NCI-H460 (cell line): ENCODE measurements around the gene XYLT1. TPM values are rescaled to one million over a fixed set of nuclear protein-coding genes. Genes with fewer than 3 reads are reported as not detected.

Experiments
- DNase-seq: peaks from one replicate; pipeline ENCODE4 v3.0.0-alpha.2; 2016; ENCODE audit warnings: low read depth; ENCODE audit errors: extremely low read depth
- total RNA-seq: library from RNA; depleted of rRNA; stranded (reverse); fragments of >200 nt; shearing (Covaris generic); gene quantifications from 2 replicates; pipeline ENCODE4 v1.2.3, GENCODE V29; 2014

Gene XYLT1
- total RNA-seq, 1 experiment from 2014 or later, result 27.2 TPM

DNA sequence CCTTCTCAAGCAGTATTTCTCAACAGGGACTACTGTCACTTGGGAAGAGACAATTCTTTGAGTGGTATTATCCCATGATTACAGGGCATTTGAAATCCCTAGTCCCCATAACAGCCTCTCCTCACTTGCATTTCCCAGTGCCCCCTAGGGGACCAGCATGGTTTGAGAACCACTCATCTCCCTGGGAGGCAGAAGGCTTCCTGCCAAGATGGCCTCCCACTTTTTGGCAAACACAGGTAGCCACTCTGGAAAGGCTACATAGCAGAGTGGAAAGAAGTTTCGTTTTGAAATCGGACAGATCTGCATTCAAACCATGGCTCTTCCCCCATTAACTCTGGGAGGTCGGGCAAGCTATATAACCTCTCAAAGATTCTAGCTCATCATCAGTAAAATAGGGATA, 256.8 kb downstream of the XYLT1 start:
- DNase-seq, result no peak

DNA sequence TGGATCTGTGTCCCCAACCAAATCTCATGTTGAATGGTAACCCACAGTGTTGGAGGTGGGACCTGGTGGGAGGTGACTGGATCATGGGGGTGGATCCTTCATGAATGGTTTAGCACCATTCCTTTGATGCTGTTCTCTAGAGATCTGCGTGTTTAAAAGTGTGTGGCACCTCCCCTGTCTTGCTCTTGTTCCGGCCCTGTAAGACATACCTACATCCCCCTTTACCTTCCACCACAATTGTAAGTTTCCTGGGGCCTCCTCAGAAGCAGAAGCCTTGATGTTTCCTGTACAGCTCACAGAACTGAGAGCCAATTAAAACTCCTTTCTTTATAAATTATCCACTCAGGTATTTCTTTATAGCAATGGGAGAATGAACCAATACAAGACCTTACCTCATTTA, 257.7 kb downstream of the XYLT1 start:
- no peak for DNase-seq

DNA sequence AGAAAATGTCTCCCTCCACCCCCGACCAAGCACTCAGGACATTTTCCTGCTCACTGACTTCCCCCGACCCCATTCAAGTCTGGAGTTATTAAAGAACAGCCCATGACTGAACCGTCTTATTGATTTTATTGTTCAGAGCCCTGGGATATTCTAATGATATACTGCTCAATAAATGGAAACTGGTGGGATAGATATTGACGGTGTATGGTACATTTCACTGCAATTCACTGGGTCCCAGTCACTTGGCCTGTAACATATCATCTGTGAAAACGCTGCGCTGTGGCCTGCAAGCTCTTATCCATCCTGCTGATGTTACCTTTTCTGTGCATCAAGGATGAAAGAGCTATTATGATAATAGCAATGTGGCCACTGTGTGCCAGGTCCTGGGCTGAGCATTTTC, 258.2 kb downstream of the XYLT1 start:
- no peak for DNase-seq

DNA sequence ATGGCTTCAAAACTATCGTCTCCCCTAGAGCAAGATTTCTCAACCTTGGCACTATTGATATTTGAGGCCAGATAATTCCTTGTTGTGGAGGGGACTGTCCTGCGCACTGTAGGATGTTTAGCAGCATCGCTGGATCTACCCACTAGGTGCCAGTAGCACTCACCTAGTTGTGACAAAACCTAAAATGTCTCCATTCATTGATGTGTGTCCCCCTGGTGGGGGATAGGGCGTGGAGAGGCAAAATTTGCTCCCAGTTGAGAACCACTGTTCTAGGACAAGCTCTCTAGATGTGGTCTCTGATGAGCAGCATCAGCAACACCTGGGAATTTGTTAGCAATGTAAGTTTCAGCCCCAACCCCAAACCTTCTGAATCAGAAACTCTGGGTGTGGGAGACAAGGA, 259.0 kb downstream of the XYLT1 start:
- no peak for DNase-seq

DNA sequence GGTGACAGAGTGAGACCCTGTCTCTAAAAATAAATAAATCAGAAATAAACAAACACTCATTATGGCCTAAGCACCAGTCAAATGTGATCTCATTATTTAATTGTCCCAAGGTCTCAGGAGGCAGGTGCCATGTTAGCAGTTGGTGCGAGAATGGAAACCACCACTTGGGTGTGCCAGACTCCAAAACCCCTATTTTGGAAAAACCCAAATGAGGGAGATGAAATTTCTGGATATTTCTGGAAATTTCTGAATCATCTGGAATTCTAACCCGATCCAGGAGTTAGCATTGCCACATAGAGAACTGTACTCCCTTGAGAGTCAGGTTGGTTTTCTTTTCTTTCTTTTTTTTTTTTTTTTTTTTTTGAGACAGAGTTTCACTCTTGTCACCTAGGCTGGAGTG, 264.0 kb downstream of the XYLT1 start:
- DNase-seq, result no peak

DNA sequence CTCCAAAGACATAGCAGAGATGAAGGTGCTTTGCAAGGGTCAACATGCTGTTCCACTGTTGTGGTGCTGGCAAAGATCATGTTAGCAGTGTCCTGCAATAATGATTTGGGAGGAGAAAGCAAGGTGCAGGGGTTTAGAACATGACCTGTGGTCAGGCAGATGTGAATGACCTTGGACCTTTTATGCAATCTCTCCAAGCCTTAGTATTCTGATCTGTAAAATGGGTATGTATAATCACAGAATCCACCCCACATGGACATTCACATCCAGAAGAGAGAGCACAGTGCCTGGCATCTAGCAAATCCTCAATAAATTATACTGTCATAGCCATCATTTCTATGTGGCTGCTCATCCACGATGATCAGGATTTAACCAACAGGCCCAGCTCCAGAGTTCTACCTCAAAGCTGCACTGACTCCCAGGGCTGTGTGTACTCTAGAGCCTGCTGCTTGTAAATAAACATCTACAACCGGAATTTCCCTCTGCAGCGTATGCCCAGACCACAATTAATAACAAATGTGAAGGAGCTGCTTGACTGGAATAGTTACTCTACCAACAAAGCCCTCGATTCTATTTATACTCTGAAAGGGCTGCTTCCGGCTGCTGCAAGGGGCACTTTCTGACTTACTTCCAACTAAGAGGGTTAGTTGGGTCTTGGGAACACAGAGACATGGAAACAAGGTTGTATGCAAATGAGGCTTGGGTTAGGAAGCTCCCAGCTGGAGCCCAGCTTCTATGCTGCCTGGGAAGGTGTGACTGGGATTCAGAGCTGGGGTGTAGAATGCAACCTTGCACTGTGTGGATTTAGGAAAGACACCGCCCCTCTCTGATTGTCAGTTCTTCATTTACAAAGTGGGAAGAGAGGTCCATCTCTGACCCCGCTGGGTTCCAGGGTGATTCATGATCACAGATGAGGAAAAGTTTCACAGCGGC, 265.2 kb downstream of the XYLT1 start:
- no peak for DNase-seq

- DNase-seq, result no peak
These were observed 266.1 kb downstream of the XYLT1 start for GRCh38 chr16:17204644-17205043.

DNA sequence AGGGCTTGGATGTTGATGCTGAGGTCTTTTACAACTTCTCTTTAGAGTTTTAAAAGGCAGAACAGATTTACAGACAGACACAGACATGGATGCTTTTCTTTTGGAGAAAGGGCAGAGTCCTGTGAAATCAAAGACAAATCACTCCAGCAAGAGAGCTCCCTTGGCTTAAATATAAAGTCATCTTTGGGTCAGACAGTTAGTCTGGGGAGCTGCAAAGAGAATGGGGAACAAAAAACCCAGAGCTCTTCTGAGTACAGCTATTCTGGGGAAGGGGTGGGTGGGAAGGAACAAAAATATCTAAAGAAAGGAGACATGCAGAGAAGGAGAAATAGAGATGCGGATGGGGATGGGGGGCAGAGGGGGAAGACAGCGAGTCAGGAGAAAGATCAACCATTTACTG, 266.6 kb downstream of the XYLT1 start:
- DNase-seq, result no peak

- no peak for DNase-seq
These were observed 267.3 kb downstream of the XYLT1 start for GRCh38 chr16:17203424-17203823.

DNA sequence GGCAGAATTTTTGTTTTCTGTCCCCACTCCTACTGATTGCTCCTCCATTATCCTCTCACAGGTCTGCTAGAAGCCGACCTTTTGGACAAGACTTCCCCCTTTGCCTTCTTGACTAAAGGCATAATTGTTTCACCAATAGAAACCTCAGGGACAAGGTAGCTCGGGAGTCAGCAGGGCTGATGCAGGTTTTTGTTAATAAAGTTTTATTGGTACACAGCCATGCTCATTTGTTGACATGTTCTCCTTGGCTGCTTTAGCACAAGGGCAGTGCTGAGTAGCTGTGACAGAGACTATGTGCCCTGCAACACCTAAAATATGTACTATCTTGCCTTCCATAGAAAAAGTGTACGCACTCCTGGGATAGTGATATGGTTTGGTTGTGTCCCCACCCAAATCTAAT, 271.6 kb downstream of the XYLT1 start:
- DNase-seq, result no peak

- DNase-seq, result no peak
These were observed 274.2 kb downstream of the XYLT1 start for GRCh38 chr16:17196526-17196925.

DNA sequence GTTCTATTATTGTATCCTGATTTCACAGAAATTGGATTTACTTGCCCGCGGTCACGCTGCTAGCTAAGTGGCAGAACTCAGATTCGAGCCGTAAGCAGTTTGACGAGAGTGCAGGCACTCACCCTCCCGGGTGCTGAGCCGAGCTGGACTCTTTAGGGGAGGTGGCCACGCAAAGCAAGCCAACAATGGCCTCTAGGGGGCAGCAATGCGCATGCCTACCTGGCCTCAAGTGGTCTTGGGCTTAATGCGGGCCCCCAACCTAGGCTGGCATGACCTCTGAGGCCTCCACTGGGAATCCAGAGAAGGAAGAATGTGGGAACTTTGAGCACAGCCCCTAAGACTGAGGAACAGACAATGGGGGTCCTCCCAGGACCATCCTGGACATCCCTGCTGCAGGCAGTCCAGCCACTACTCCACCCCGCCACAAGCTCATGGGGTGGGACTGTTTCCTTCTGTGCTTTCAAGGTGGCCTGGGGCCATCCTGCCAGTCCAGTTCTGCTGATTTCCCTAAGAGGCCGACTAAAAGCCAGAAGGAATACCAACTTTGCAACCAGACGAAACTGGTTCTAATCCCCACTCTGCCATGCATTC, 276.5 kb downstream of the XYLT1 start:
- DNase-seq, result peak; percentile 24

DNA sequence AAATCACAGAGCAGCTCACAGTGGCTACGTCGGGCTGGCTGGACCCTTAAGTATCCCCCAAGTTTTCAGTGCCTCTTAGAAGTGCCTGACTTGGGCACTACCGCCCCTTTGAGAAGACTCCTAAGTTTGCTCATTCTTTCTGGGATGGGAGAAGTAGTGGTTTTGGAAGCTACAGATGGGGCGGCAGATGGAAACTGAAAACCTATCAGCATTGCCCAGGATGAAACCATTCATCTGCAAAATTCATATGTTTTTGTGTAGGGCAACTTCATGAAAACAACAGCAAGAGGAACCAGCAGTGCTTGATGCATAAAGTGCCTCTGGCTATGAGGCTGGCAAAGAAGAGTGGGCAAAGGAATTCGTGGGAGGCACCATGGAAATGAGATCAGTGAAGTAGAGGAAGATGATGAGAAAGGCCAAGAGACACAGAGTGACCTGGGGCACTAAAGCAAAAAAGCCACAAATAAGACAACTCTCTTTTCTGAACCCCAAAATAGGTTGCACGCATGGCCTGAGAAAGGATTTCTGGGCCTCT, 277.1 kb downstream of the XYLT1 start:
- no peak for DNase-seq

GRCh38 chr16:17184026-17184425, 286.7 kb downstream of the XYLT1 start:
- DNase-seq, result no peak

GRCh38 chr16:17177959-17178905, 292.5 kb downstream of the XYLT1 start:
- no peak for DNase-seq

GRCh38 chr16:17177242-17177958, 293.4 kb downstream of the XYLT1 start:
- DNase-seq, result no peak

DNA sequence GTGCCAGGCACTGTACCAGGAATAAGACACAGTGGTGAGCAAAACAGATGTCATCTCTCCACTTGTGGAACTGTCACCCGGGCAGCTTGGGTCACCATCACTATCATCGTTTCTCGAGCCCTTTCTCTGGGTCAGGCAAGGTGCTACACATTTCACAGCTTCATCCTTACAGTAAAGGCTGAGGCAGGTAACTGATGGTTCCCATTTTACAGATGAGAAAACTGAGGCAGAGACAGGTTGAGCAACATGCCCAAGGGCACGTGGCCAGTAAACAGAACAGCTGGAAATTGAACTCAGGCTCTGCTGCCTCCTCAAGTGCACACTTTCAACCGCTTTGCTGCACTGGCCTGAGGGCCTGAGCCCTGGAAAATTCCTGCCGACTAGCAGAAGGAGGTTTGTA, 294.6 kb downstream of the XYLT1 start:
- no peak for DNase-seq

- no peak for DNase-seq
These were observed 297.5 kb downstream of the XYLT1 start for GRCh38 chr16:17173281-17173680.

GRCh38 chr16:17171250-17172143, 299.3 kb downstream of the XYLT1 start:
- DNase-seq, result no peak
